Lower leg skin (tissue), 3 donors: ENCODE data around the gene FIBCD1.

ENCODE experiments used
- CTCF ChIP-seq, 3 donors: fragments of 450-650 bp; IDR thresholded peaks; one replicate each; pipeline ENCODE4 v1.5.1; 2016; ENCODE audit warnings: antibody characterized with exemption in 3 of 3, mild to moderate bottlenecking in 3 of 3, moderate library complexity in 2 of 3
- POLR2A ChIP-seq, 2 donors: fragments of 450-650 bp; IDR thresholded peaks; one replicate each; pipeline ENCODE4 v1.6.1; 2016 to 2017; ENCODE audit warnings: antibody characterized with exemption in 2 of 2, mild to moderate bottlenecking in 1 of 2, moderate library complexity in 1 of 2

GRCh38 chr9:130931508-130932254, 7.4 kb downstream of the FIBCD1 start:
- TF ChIP-seq CTCF (IDR thresholded peaks at IDR 0.05) (no peak), POLR2A (IDR thresholded peaks at IDR 0.05) (no peak)
